Measurements from ENCODE around the gene RHBDF2. TPM values are rescaled to one million over a fixed set of nuclear protein-coding genes. Genes with fewer than 3 reads are reported as not detected.
A peak's percentile ranks its signal among the peaks of the same experiment; 100 is the strongest.

Gene RHBDF2
- total RNA-seq, 4 donors from 2014 or later, result 3.8 to 26.1 (median 8.4) TPM

DNA sequence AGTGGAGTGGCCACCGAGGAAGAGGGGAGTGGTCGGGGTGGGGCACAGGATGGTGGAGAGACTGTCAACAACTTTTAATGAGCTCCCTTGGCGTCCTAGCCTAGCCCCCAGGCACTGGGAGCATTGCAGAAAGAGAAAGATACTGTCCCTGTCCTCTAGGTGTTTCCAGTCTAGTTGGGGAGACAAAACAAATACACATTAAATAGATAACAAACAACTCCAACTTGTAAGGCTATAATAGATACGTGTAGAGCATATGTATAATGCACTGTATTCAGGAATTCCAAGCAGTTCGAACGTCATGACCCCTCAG is 47.8 kb downstream of the RHBDF2 start:
- Histone ChIP-seq H3K36me3 (no peaks in the 10 kb centered on the region), H3K4me3 (peak overlapping the region in 1 of 2 donors; percentile 88), H3K4me1 (peaks cover 0 to 4% of the 10 kb centered on the region in 2 donors), H3K9me3 (no peaks in the 10 kb centered on the region), H3K27me3 (no peaks in the 10 kb centered on the region), H3K27ac (peak overlapping the region in 1 of 2 donors; percentile 24)
- TF ChIP-seq CTCF (IDR thresholded peaks at IDR 0.05) (no peak), POLR2A (IDR thresholded peaks at IDR 0.05) (no peak)
- no peak for DNase-seq
- intact Hi-C loops (cut with DNase I; ENCODE audit: low total_unique reads), result no loop called here

DNA sequence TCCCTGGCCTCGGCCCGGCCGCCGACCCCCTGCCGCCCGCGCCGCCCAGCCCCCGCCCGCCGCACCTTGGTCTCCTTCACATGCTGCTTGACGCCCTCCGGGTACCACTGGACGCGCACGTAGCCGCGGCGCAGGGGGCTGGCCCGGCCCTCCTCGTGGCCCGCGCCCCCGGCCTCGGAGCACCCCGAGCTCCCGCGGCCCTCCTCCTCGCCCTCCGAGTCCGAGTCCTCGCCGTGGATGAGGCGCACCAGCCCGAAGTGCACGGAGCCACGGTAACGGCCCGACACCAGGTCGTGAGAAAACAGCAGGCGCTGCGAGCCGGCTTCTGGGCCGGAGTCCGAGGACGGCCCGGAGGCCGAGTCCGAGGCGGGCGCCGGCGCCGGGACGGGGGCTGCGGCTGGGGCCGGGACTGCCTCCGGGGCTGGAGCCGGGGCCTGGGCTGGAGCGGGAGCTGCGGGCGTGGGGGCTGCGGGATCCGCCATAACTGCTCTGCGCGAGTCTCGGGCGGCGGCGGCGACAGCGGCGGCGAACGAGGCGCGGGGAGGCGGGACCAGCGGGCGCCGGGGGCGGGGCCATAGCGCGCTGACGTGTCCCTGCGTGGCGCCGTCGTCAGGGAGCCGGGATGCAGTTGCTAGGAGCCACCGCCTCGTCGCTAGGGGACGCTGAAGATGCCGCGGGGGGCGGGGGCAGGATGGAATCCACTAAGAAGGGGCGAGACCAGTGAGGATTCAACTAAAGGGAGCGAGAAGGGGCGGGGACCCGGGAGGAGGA is 48.4 kb downstream of the RHBDF2 start, which contains the start of gene UBE2O:
UBE2O (minus strand) TSS at position 493 of the 771 bp plus-strand sequence; CDS start at position 482, 11 bp downstream.
- TF ChIP-seq CTCF (IDR thresholded peaks at IDR 0.05), result peak in 3 of 4 experiments; percentile 24 to 35 (median 25)
- peak; percentile 65 to 67 for TF ChIP-seq POLR2A (IDR thresholded peaks at IDR 0.05)
- no peaks in the 10 kb centered on the region for H3K36me3 ChIP-seq

GRCh38 chr17:76452127-76452659 is 49.0 kb downstream of the RHBDF2 start:
- intact Hi-C loops (cut with DNase I; ENCODE audit: low total_unique reads), result no loop called here
- TF ChIP-seq POLR2A (IDR thresholded peaks at IDR 0.05), result no peak
- Histone ChIP-seq H3K9me3 (no peaks in the 10 kb centered on the region), H3K4me1 (peaks cover 0 to 4% of the 10 kb centered on the region in 2 donors), H3K27ac (peak overlapping the region; percentile 24 to 60), H3K4me3 (peak overlapping the region; percentile 29 to 88), H3K36me3 (no peaks in the 10 kb centered on the region), H3K27me3 (no peaks in the 10 kb centered on the region)
- no peak for DNase-seq

More for the DNA sequence above, 48.4 kb downstream of the RHBDF2 start, which contains the start of gene UBE2O:
- Histone ChIP-seq H3K27me3 (no peaks in the 10 kb centered on the region), H3K4me3 (peak within 1 kb of the TSS; percentile 29 to 88), H3K9me3 (no peaks in the 10 kb centered on the region), H3K27ac (peak within 1 kb of the TSS; percentile 24 to 60), H3K4me1 (peaks cover 0 to 4% of the 10 kb centered on the region in 2 donors)
- intact Hi-C loops (cut with DNase I; ENCODE audit: low total_unique reads), result no loop called here
- peak; percentile 71 to 85 for DNase-seq

DNA sequence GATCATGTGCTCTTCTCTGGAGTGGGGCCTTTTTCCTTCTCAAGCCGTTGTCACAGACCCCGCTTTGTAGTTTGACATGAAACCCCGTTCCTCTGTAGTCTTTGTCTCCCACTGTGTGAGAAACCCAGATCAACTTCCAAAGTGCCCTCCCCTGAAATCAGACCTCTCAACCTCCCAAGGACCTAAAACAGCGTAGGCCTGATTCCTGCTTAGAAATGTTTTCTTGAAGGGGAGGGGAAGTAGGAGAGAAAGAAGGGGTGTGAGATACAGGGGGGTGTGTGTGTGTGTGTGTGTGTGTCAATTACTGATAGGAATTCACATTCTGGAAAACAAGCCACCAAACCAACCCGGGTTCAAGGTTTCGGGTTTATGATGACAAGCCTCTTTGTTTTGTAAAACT is 49.7 kb downstream of the RHBDF2 start:
- no peak overlapping the region for H3K27ac ChIP-seq
- intact Hi-C loops (cut with DNase I; ENCODE audit: low total_unique reads), result no loop called here
- no peaks in the 10 kb centered on the region for H3K27me3 ChIP-seq
- H3K9me3 ChIP-seq, result no peaks in the 10 kb centered on the region
- DNase-seq, result no peak
- no peaks in the 10 kb centered on the region for H3K36me3 ChIP-seq
- no peak for TF ChIP-seq CTCF (IDR thresholded peaks at IDR 0.05)
- no peak overlapping the region for H3K4me3 ChIP-seq
- peaks cover 0 to 4% of the 10 kb centered on the region in 2 donors for H3K4me1 ChIP-seq

GRCh38 chr17:76449126-76449525 is 52.1 kb downstream of the RHBDF2 start:
- H3K27me3 ChIP-seq, result no peaks in the 10 kb centered on the region
- no peak for DNase-seq
- TF ChIP-seq CTCF (IDR thresholded peaks at IDR 0.05) (no peak), POLR2A (IDR thresholded peaks at IDR 0.05) (no peak)
- intact Hi-C loops (cut with DNase I; ENCODE audit: low total_unique reads), result no loop called here
- H3K36me3 ChIP-seq, result no peaks in the 10 kb centered on the region
- peaks cover 0 to 4% of the 10 kb centered on the region in 2 donors for H3K4me1 ChIP-seq
- no peaks in the 10 kb centered on the region for H3K9me3 ChIP-seq
- H3K27ac ChIP-seq, result no peak overlapping the region
- H3K4me3 ChIP-seq, result no peak overlapping the region

All from uterus (tissue), 4 donors.